ENCODE measurements around the gene FYN. TPM values are rescaled to one million over a fixed set of nuclear protein-coding genes. Genes with fewer than 3 reads are reported as not detected.

The FYN gene
- polyA plus RNA-seq, 3 donors = 88.4 to 149 (median 114) TPM

DNA sequence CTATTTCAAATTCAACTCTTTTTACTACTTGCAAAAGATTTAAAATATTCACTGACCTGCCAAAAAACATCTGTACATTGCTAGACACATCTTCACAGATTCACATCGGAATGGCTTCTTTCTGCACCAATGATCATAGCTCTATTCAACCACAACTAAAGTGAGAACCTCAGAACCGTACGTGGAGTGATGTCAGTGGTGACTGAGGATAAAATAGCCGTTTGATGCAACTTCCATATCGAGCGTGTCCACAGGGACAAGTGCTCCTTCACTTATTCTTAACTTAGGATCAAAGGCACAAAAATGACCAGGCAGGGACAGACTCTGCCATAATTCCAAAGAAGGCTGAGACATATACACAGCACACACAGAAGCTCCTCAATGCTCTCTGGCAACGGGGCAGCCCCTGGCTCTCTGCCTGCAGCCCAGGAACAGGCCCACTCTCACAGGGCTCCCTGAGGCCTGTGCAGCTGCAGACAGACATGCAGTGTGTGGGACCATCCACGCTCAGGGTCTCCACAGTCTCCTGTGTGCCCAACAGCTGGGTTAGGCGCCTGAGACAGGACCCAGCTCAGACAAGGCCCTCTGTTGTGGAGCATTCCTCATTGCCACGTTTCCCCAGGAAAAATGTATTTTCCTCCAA, 22.8 kb downstream of the FYN start:
- DNase-seq = no peak
- Mint-ChIP-seq H3K36me3 (peaks cover 28 to 39% of the 10 kb centered on the region in 2 donors), H3K27ac (no peak overlapping the region), H3K4me3 (no peak overlapping the region), H3K4me1 (peaks cover 48% of the 10 kb centered on the region), H3K27me3 (ENCODE audit: low read depth in 3 of 3) (no peaks in the 10 kb centered on the region), H3K9me3 (peaks cover 0 to 2% (median 0%) of the 10 kb centered on the region in 7 donors)
- Histone ChIP-seq H2AFZ (ENCODE audit: insufficient read depth, low read depth, low read length, poor library complexity, severe bottlenecking) (no peak overlapping the region), H3K9ac (ENCODE audit: insufficient read depth, low read length, poor library complexity, severe bottlenecking) (no peak overlapping the region), H3K27ac (ENCODE audit: low read depth in 1 of 2, low read length in 2 of 2) (no peak overlapping the region), H4K20me1 (ENCODE audit: insufficient read depth, low read length) (peaks cover 100% of the 10 kb centered on the region), H3K79me2 (ENCODE audit: insufficient read depth, low read length) (peaks cover 100% of the 10 kb centered on the region), H3K4me2 (replicated peaks; ENCODE audit: extremely low read depth, low read length, poor library complexity, severe bottlenecking) (no peak overlapping the region), H3K9me3 (replicated peaks in 1 of 2; ENCODE audit: control insufficient read depth in 1 of 2, insufficient read depth in 1 of 2, low read length in 2 of 2) (no peaks in the 10 kb centered on the region), H3K36me3 (replicated peaks in 1 of 2; ENCODE audit: control insufficient read depth in 1 of 2, insufficient read depth in 2 of 2, low read length in 2 of 2) (peaks cover 0 to 16% of the 10 kb centered on the region in 2 donors), H3K4me1 (ENCODE audit: control insufficient read depth in 1 of 2, insufficient read depth in 2 of 2, low read length in 2 of 2) (peaks cover 37 to 58% of the 10 kb centered on the region in 2 donors), H3K4me3 (replicated peaks in 1 of 3; ENCODE audit: low read depth in 2 of 3, low read length in 3 of 3) (no peak overlapping the region), H3K27me3 (ENCODE audit: control insufficient read depth in 2 of 2, insufficient read depth in 2 of 2, low read length in 2 of 2) (no peaks in the 10 kb centered on the region)
- TF ChIP-seq CTCF (IDR thresholded peaks at IDR 0.05) = no peak
- intact Hi-C loops (cut with micrococcal nuclease) = no loop called here
- WGBS (ENCODE audit: insufficient coverage) = 97% methylated on average over 6 of the region's 10 CpGs

DNA sequence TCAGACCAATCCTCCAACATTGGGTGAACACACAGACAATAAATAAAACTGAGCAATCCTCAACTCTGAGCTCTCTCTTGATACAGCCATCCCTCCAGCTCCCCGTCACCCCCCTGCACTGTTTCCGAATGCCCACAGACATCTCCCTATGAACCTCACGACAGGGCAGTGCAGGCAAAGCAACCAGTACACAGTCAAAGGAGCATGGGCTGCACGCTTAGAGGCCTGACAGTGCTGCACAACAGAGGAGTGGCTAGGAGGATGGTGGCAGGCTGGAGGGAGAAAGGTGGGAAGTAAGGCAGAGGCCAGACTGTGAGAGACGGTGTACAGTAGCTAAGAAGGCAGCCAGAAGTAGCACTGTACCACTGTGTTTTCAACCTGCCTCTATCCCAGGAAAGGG, 24.0 kb downstream of the FYN start:
- intact Hi-C loops (cut with micrococcal nuclease) = no loop called here
- Histone ChIP-seq H3K9me3 (replicated peaks in 1 of 2; ENCODE audit: control insufficient read depth in 1 of 2, insufficient read depth in 1 of 2, low read length in 2 of 2) (no peaks in the 10 kb centered on the region), H3K36me3 (replicated peaks in 1 of 2; ENCODE audit: control insufficient read depth in 1 of 2, insufficient read depth in 2 of 2, low read length in 2 of 2) (peaks cover 0 to 16% of the 10 kb centered on the region in 2 donors), H3K4me2 (replicated peaks; ENCODE audit: extremely low read depth, low read length, poor library complexity, severe bottlenecking) (no peak overlapping the region), H3K27ac (ENCODE audit: low read depth in 1 of 2, low read length in 2 of 2) (no peak overlapping the region), H3K9ac (ENCODE audit: insufficient read depth, low read length, poor library complexity, severe bottlenecking) (no peak overlapping the region), H3K4me3 (replicated peaks in 1 of 3; ENCODE audit: low read depth in 2 of 3, low read length in 3 of 3) (no peak overlapping the region), H4K20me1 (ENCODE audit: insufficient read depth, low read length) (peaks cover 100% of the 10 kb centered on the region), H2AFZ (ENCODE audit: insufficient read depth, low read depth, low read length, poor library complexity, severe bottlenecking) (no peak overlapping the region), H3K79me2 (ENCODE audit: insufficient read depth, low read length) (peaks cover 95% of the 10 kb centered on the region), H3K4me1 (ENCODE audit: control insufficient read depth in 1 of 2, insufficient read depth in 2 of 2, low read length in 2 of 2) (peaks cover 47 to 58% of the 10 kb centered on the region in 2 donors), H3K27me3 (ENCODE audit: control insufficient read depth in 2 of 2, insufficient read depth in 2 of 2, low read length in 2 of 2) (no peaks in the 10 kb centered on the region)
- Mint-ChIP-seq H3K4me3 (no peak overlapping the region), H3K9me3 (peaks cover 0 to 2% (median 0%) of the 10 kb centered on the region in 7 donors), H3K4me1 (peaks cover 42% of the 10 kb centered on the region), H3K36me3 (peaks cover 34 to 49% of the 10 kb centered on the region in 2 donors), H3K27ac (no peak overlapping the region), H3K27me3 (ENCODE audit: low read depth in 3 of 3) (peaks cover 0 to 2% (median 0%) of the 10 kb centered on the region in 3 donors)
- DNase-seq = no peak
- 95% methylated on average over 3 of the region's 5 CpGs for WGBS (ENCODE audit: insufficient coverage)
- no peak for TF ChIP-seq CTCF (IDR thresholded peaks at IDR 0.05)

Data from CD14-positive monocyte (primary cell).